ENCODE results near the gene RIN1. TPM values are rescaled to one million over a fixed set of nuclear protein-coding genes. Genes with fewer than 3 reads are reported as not detected.
A peak's percentile ranks its signal among the peaks of the same experiment; 100 is the strongest.
"Not testable (repeated sequence)": the region's sequence is repeated elsewhere in the genome, so short reads cannot be mapped to it uniquely, and the experiment has no call there.

The RIN1 gene, protein sequence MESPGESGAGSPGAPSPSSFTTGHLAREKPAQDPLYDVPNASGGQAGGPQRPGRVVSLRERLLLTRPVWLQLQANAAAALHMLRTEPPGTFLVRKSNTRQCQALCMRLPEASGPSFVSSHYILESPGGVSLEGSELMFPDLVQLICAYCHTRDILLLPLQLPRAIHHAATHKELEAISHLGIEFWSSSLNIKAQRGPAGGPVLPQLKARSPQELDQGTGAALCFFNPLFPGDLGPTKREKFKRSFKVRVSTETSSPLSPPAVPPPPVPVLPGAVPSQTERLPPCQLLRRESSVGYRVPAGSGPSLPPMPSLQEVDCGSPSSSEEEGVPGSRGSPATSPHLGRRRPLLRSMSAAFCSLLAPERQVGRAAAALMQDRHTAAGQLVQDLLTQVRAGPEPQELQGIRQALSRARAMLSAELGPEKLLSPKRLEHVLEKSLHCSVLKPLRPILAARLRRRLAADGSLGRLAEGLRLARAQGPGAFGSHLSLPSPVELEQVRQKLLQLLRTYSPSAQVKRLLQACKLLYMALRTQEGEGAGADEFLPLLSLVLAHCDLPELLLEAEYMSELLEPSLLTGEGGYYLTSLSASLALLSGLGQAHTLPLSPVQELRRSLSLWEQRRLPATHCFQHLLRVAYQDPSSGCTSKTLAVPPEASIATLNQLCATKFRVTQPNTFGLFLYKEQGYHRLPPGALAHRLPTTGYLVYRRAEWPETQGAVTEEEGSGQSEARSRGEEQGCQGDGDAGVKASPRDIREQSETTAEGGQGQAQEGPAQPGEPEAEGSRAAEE
- total RNA-seq (10 to 100 TPM in 3 of 5 experiments, 1 to 10 TPM in 2; 1.4 to 22.9 (median 12.3) TPM), polyA plus RNA-seq (1 to 10 TPM; 2.6 to 9.1 TPM), total RNA-seq (8.7 reads per million, percentile 33 among the genes with 10 or more reads in this experiment)

DNA sequence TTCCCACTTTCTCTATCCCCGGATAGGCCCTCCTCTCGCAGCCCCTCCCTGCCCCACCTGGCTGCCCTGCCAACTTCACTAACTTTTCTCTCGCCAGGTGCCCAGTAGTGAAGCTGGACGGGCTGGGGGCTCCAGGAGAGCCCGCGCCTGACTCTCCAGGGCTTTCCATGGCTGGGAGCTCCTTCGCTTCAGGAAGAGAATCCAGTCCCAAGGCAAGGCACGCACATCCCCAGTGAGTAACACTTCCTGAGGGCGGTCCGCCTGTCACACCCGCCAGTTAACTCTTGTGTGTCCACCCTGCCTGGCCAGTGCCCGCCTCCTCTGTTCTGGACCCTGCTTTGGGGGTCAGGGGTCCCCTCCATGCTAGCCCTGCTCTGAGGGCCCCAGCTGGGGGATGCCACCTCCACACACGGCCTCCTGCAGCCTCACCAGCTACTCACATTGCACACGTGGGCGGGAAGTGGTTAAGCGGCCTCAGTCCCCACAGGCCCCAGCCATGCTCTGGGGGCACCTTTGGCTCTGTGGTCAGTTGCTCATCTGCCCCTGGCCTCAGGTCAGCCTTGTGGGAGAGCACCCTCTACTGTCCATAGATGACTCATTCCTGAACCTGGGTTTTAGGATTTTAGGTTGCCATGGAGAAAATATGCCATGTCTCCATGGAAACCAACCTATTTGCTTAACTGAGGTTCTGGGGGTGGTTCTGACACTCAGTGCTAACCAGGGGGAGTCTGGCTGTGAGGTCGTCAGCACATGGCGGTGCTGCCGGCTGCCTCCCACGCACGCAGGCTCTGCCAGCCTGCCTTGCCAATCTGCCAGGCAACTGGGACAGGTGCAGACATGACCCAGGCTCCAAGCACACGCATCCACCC, at the start of gene RIN1:
TSS of gene RIN1 (minus strand) at position 201 of the 869 bp plus-strand sequence. CDS start at position 169, 32 bp downstream.
- Histone ChIP-seq H3K27me3 (ENCODE audit: control insufficient read depth in 2 of 2, insufficient read depth in 2 of 2, low read length in 2 of 2) (no peaks in the 10 kb centered on the region), H3K36me3 (ENCODE audit: control insufficient read depth in 2 of 3, insufficient read depth in 3 of 3, low read length in 3 of 3) (peaks cover 3 to 62% (median 3%) of the 10 kb centered on the region in 3 experiments), H3K27ac (ENCODE audit: low read depth, low read length) (peak within 1 kb of the TSS; percentile 70), H3K4me1 (ENCODE audit: control insufficient read depth in 2 of 2, insufficient read depth in 2 of 2, low read length in 2 of 2) (peaks cover 7 to 15% of the 10 kb centered on the region in 2 donors), H3K9me3 (ENCODE audit: control insufficient read depth in 2 of 3, low read length in 3 of 3) (no peaks in the 10 kb centered on the region), H3K4me3 (ENCODE audit: low read length) (peak within 1 kb of the TSS; percentile 52)
- POLR2A ChIA-PET: interaction anchor here (0.6 to 3.1 kb wide), 7 partner anchors 9 to 806 kb away, joined by 3 to 28 read pairs (median 3); partner anchors contain the start of genes B4GAT1 and BRMS1
- Mint-ChIP-seq H3K4me1 (peaks cover 0 to 21% (median 11%) of the 10 kb centered on the region in 7 donors), H3K4me3 (peak within 1 kb of the TSS; percentile 77 to 96 (median 90)), H3K9me3 (no peaks in the 10 kb centered on the region), H3K27ac (peak within 1 kb of the TSS in 8 of 9 donors; percentile 8 to 88 (median 64)), H3K27me3 (peaks cover 0 to 2% (median 0%) of the 10 kb centered on the region in 5 donors), H3K36me3 (peaks cover 0 to 17% (median 2%) of the 10 kb centered on the region in 5 donors)
- DNase-seq (peak in 3 of 9 donors; percentile 24 to 62 (median 53)), ATAC-seq (peak; percentile 85)
- CTCF ChIA-PET: interaction anchor here (1.9 to 3.9 kb wide), 2 partner anchors 25 to 50 kb away, joined by 7 to 26 read pairs; no protein-coding TSS in a partner anchor
- intact Hi-C loops (cut with micrococcal nuclease): no loop called here

DNA sequence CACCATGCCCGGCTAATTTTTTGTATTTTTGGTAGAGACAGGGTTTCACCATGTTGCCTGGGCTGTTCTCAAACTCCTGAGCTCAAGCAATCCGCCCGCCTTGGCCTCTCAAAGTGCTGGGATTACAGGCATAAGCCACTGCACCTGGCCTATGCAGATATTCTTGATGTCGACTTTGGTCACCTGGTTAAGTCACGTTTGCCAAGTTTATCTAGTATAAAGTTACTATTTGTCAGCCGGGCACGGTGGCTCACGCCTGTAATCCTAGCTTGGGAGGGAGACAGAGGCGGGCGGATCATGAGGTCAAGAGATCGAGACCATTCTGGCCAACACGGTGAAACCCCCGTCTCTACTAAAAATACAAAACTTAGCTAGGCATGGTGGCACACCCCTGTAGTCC, 48.1 kb upstream of the RIN1 start:
- POLR2A ChIA-PET: interaction anchor here (0.9 to 3.5 kb wide), 2 partner anchors 12 to 36 kb away, joined by 4 to 32 read pairs; partner anchors contain the start of gene SLC29A2
- Mint-ChIP-seq H3K27me3 (peaks cover 0 to 18% (median 0%) of the 10 kb centered on the region in 5 donors), H3K4me1 (peaks cover 0 to 12% (median 7%) of the 10 kb centered on the region in 7 donors)
- DNase-seq; intact Hi-C loops (cut with micrococcal nuclease); H3K4me3 ChIP-seq (ENCODE audit: low read length); H3K27ac Mint-ChIP-seq; H3K9me3 Mint-ChIP-seq; H3K27ac ChIP-seq (ENCODE audit: low read depth, low read length); H3K9me3 ChIP-seq (ENCODE audit: control insufficient read depth in 2 of 3, low read length in 3 of 3); H3K36me3 ChIP-seq (ENCODE audit: control insufficient read depth in 2 of 3, insufficient read depth in 3 of 3, low read length in 3 of 3); ATAC-seq; H3K36me3 Mint-ChIP-seq; H3K4me1 ChIP-seq (ENCODE audit: control insufficient read depth in 2 of 2, insufficient read depth in 2 of 2, low read length in 2 of 2); H3K4me3 Mint-ChIP-seq; H3K27me3 ChIP-seq (ENCODE audit: control insufficient read depth in 2 of 2, insufficient read depth in 2 of 2, low read length in 2 of 2): not testable (repeated sequence)
- CTCF ChIA-PET: interaction anchor here (0.6 to 3.5 kb wide), 4 partner anchors 17 to 73 kb away, joined by 3 to 53 read pairs (median 6); no protein-coding TSS in a partner anchor

DNA sequence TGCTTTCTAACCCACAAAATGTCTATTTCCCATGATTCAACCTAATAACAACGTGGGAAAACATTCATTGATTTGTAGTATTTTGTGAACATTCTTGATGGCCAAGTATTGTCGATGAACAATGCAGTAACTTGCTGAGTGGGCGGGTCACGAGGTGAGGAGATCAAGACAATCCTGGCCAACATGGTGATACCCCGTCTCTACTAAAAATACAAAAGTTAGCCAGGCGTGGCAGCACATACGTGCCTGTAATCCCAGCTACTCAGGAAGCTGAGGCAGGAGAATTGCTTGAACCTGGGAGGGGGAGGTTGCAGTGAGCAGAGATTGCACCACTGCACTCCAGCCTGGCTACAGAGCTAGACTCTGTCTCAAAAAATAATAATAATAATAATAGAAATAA, 44.0 kb upstream of the RIN1 start:
- H3K36me3 ChIP-seq (ENCODE audit: control insufficient read depth in 2 of 3, insufficient read depth in 3 of 3, low read length in 3 of 3); DNase-seq; POLR2A ChIA-PET; CTCF ChIA-PET; H3K4me3 Mint-ChIP-seq; H3K4me1 Mint-ChIP-seq; H3K36me3 Mint-ChIP-seq; H3K4me3 ChIP-seq (ENCODE audit: low read length); H3K9me3 ChIP-seq (ENCODE audit: control insufficient read depth in 2 of 3, low read length in 3 of 3); H3K4me1 ChIP-seq (ENCODE audit: control insufficient read depth in 2 of 2, insufficient read depth in 2 of 2, low read length in 2 of 2); intact Hi-C loops (cut with micrococcal nuclease); H3K27me3 ChIP-seq (ENCODE audit: control insufficient read depth in 2 of 2, insufficient read depth in 2 of 2, low read length in 2 of 2); H3K9me3 Mint-ChIP-seq; H3K27ac Mint-ChIP-seq; ATAC-seq; H3K27ac ChIP-seq (ENCODE audit: low read depth, low read length): not testable (repeated sequence)
- H3K27me3 Mint-ChIP-seq: peaks cover 0 to 15% (median 0%) of the 10 kb centered on the region in 5 donors

DNA sequence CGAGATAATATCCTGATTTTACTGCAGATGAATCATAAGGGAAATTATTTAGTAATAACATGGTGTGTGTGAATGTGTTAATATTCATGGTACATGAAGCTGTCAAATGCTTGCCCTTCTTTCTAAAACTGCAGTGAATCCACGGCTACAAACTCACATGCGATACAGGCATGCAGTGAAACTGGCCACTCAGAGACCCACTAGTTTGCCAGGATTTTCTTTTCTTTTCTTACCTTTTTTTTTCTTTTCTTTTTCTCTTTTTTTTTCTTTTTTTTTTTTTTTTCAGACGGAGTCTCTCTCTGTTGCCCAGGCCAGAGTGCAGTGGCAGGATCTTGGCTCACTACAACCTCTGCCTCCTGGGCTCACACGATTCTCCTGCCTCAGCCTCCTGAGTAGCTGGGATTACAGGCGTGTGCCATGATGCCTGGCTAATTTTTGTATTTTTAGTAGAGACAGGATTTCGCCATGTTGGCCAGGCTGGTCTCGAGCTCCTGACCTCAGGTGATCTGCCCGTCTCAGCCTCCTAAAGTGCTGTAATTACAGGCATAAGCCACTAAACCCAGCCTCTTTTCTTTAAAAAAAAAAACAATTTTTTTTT, 37.6 kb upstream of the RIN1 start:
- Mint-ChIP-seq H3K4me1 (peaks cover 0 to 21% (median 13%) of the 10 kb centered on the region in 7 donors), H3K4me3 (peak overlapping the region in 3 of 10 donors; percentile 21 to 41 (median 26)), H3K27ac (peak overlapping the region in 2 of 9 donors; percentile 6 to 14)
- not testable (repeated sequence) for H3K27me3 ChIP-seq (ENCODE audit: control insufficient read depth in 2 of 2, insufficient read depth in 2 of 2, low read length in 2 of 2); H3K9me3 ChIP-seq (ENCODE audit: control insufficient read depth in 2 of 3, low read length in 3 of 3); H3K4me3 ChIP-seq (ENCODE audit: low read length); DNase-seq; ATAC-seq; H3K9me3 Mint-ChIP-seq; H3K27me3 Mint-ChIP-seq; H3K27ac ChIP-seq (ENCODE audit: low read depth, low read length); H3K4me1 ChIP-seq (ENCODE audit: control insufficient read depth in 2 of 2, insufficient read depth in 2 of 2, low read length in 2 of 2); H3K36me3 Mint-ChIP-seq; H3K36me3 ChIP-seq (ENCODE audit: control insufficient read depth in 2 of 3, insufficient read depth in 3 of 3, low read length in 3 of 3)
- intact Hi-C loops (cut with micrococcal nuclease): loop anchor here in 1 of 2 donors (5.0 kb wide), 1 partner anchor 46 kb away; no protein-coding TSS in a partner anchor
- ChIA-PET POLR2A (interaction anchor here (3.6 kb wide), 1 partner anchor 12 kb away, joined by 32 read pairs; no protein-coding TSS in a partner anchor), CTCF (interaction anchor here (1.1 to 2.9 kb wide), 3 partner anchors 10 to 15 kb away, joined by 5 to 10 read pairs (median 6); no protein-coding TSS in a partner anchor)

DNA sequence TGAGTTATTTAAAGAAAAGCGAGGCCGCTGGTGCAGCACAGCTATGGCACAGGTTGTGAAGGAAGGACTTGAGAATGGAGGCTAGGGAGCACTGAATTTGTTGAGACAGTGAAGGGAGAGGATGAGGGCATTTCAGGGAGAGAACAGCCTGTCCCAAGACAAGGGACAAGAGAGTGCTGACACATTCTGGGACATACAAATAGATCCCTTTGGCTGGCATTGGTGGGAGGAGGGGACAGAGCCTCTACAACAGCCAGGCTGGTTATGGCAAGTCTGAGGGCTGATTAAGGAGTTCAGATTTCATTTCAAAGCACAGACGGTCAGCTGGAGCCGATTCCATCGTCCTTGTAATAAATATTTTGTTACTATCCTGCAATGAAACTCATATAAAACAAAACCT, 37.0 kb upstream of the RIN1 start:
- no peaks in the 10 kb centered on the region for H3K27me3 ChIP-seq (ENCODE audit: control insufficient read depth in 2 of 2, insufficient read depth in 2 of 2, low read length in 2 of 2)
- ATAC-seq (no peak), DNase-seq (no peak)
- H3K4me3 Mint-ChIP-seq: peak overlapping the region in 3 of 10 donors; percentile 9 to 26 (median 21)
- peak overlapping the region in 6 of 9 donors; percentile 4 to 83 (median 14) for H3K27ac Mint-ChIP-seq
- H3K4me3 ChIP-seq (ENCODE audit: low read length): no peak overlapping the region
- H3K36me3 ChIP-seq (ENCODE audit: control insufficient read depth in 2 of 3, insufficient read depth in 3 of 3, low read length in 3 of 3): peaks cover 0 to 8% (median 0%) of the 10 kb centered on the region in 3 experiments
- H3K27me3 Mint-ChIP-seq: peaks cover 0 to 5% (median 0%) of the 10 kb centered on the region in 5 donors
- CTCF ChIA-PET: interaction anchor here (1.1 to 2.9 kb wide), 4 partner anchors 10 to 16 kb away, joined by 5 to 14 read pairs (median 8); no protein-coding TSS in a partner anchor
- no peak overlapping the region for H3K27ac ChIP-seq (ENCODE audit: low read depth, low read length)
- intact Hi-C loops (cut with micrococcal nuclease): loop anchor here in 1 of 2 donors (5.0 kb wide), 1 partner anchor 46 kb away; no protein-coding TSS in a partner anchor
- POLR2A ChIA-PET: interaction anchor here (1.8 to 3.6 kb wide), 2 partner anchors 12 to 84 kb away, joined by 5 to 32 read pairs; partner anchors contain the start of gene YIF1A
- no peaks in the 10 kb centered on the region for H3K36me3 Mint-ChIP-seq
- peaks cover 0 to 21% (median 13%) of the 10 kb centered on the region in 7 donors for H3K4me1 Mint-ChIP-seq
- H3K9me3 ChIP-seq (ENCODE audit: control insufficient read depth in 2 of 3, low read length in 3 of 3): no peaks in the 10 kb centered on the region
- peaks cover 4 to 8% of the 10 kb centered on the region in 2 donors for H3K4me1 ChIP-seq (ENCODE audit: control insufficient read depth in 2 of 2, insufficient read depth in 2 of 2, low read length in 2 of 2)
- no peaks in the 10 kb centered on the region for H3K9me3 Mint-ChIP-seq
